MM.1S (cell line): ENCODE results near the gene PRR19.

Source experiments
- DNase-seq: peaks from one replicate; pipeline ENCODE4 v3.0.0-alpha.2; 2015
- H2AFZ ChIP-seq: fragments of 300-600 bp; sonication (generic); 2 replicates; pipeline ENCODE4 v1.6.0; 2016; ENCODE audit warnings: antibody characterized with exemption, low read length
- H3F3A ChIP-seq: fragments of 300-600 bp; sonication (generic); 2 replicates; pipeline ENCODE4 v1.6.1; 2016; ENCODE audit warnings: mild to moderate bottlenecking, antibody characterized with exemption, low read length, moderate library complexity, mixed read lengths; ENCODE audit not compliant: insufficient read depth
- H3K27ac ChIP-seq: fragments of 300-600 bp; sonication (generic); 2 replicates; pipeline ENCODE4 v1.5.1; 2016; ENCODE audit warnings: mild to moderate bottlenecking, low read length
- H3K27me3 ChIP-seq: fragments of 300-600 bp; sonication (generic); replicated peaks from 2 replicates; pipeline ENCODE4 v1.6.0; 2016; ENCODE audit warnings: low read length; ENCODE audit not compliant: insufficient read depth
- H3K36me3 ChIP-seq: fragments of 300-600 bp; sonication (generic); replicated peaks from 2 replicates; pipeline ENCODE4 v1.6.1; 2016; ENCODE audit warnings: mild to moderate bottlenecking, low read length, mixed read lengths; ENCODE audit not compliant: insufficient read depth
- H3K4me1 ChIP-seq: fragments of 300-600 bp; sonication (generic); 2 replicates; pipeline ENCODE4 v1.6.1; 2016; ENCODE audit warnings: low read length, mixed read lengths
- H3K4me2 ChIP-seq: fragments of 300-600 bp; sonication (generic); 2 replicates; pipeline ENCODE4 v1.6.0; 2016; ENCODE audit warnings: low read depth, low read length
- H3K4me3 ChIP-seq: fragments of 300-600 bp; sonication (generic); 2 replicates; pipeline ENCODE4 v1.5.1; 2016; ENCODE audit warnings: low read length, mixed read lengths
- H3K79me2 ChIP-seq: fragments of 300-600 bp; sonication (generic); 2 replicates; pipeline ENCODE4 v1.6.1; 2016; ENCODE audit warnings: mixed run types, low read length, mixed read lengths
- H3K9ac ChIP-seq: fragments of 300-600 bp; sonication (generic); 2 replicates; pipeline ENCODE4 v1.6.1; 2016; ENCODE audit warnings: low read length, mixed read lengths
- H3K9me2 ChIP-seq: fragments of 300-600 bp; sonication (generic); replicated peaks from 2 replicates; pipeline ENCODE4 v1.6.1; 2016; ENCODE audit warnings: mild to moderate bottlenecking, low read length, mixed read lengths; ENCODE audit not compliant: insufficient read depth
- H3K9me3 ChIP-seq: fragments of 300-600 bp; sonication (generic); replicated peaks from 2 replicates; pipeline ENCODE4 v1.6.1; 2016; ENCODE audit warnings: mild to moderate bottlenecking, low read length, mixed read lengths; ENCODE audit not compliant: insufficient read depth
- H4K20me1 ChIP-seq: fragments of 300-600 bp; sonication (generic); 2 replicates; pipeline ENCODE4 v1.6.1; 2016; ENCODE audit warnings: mild to moderate bottlenecking, low read length, moderate library complexity, mixed read lengths; ENCODE audit not compliant: insufficient read depth
- EZH2 ChIP-seq: fragments of 300-600 bp; sonication (generic); optimal IDR thresholded peaks from 2 replicates; pipeline ENCODE3; 2017; ENCODE audit warnings: low read depth, mild to moderate bottlenecking, antibody characterized with exemption, low read length, mixed read lengths
- EZH2phosphoT487 ChIP-seq: fragments of 300-600 bp; sonication (generic); IDR thresholded peaks from 2 replicates; pipeline ENCODE4 v1.6.1; 2018; ENCODE audit warnings: antibody characterized with exemption, low read length
- TF ChIP-seq, protein P1 (sequence below): fragments of 300-600 bp; sonication (generic); IDR thresholded peaks from 2 replicates; pipeline ENCODE4 v1.5.1; 2016; ENCODE audit warnings: antibody characterized with exemption, low read length, mixed read lengths

The PRR19 gene

DNA sequence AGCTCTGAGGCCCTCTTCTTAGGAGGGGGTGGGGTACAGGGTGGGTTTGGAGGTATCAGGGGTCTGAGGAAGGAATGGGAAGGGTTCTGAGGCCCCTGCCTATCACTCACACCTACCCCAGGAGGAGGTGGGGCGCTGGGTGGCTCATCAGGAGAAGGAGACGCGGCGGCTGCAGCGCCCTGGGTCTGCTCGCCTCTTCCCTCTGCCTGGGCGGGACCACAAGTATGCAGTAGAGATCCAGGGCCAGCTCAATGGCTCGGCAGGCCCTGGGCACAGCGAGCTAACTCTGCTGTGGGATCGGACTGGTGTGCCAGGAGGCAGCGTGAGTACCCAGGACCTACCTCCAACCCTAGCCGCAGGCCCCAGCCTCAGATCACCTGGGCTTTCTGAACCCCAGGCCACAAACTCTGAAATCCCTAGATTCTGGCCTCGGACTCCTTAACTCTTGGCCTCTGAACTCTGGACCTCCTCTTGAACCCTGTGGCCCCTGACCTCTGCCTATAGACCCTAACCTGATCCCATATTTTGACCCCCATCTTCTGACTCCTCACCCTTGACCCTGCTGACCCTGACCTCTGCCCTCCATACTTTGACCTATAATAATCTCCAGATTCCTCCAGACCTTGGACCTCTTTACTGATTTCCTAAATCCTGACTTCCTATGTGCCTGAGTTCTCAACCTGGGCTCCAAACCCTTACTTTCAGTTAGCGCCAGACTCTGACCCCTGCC is 47.6 kb downstream of the PRR19 start:
- Histone ChIP-seq H4K20me1 (no peaks in the 10 kb centered on the region), H3K36me3 (no peaks in the 10 kb centered on the region), H2AFZ (no peak overlapping the region), H3K4me2 (no peak overlapping the region), H3K27ac (no peak overlapping the region), H3F3A (no peaks in the 10 kb centered on the region), H3K79me2 (no peaks in the 10 kb centered on the region), H3K4me3 (no peak overlapping the region), H3K9me3 (no peaks in the 10 kb centered on the region), H3K4me1 (no peaks in the 10 kb centered on the region), H3K9ac (no peak overlapping the region), H3K9me2 (no peaks in the 10 kb centered on the region), H3K27me3 (no peaks in the 10 kb centered on the region)
- DNase-seq: no peak
- TF ChIP-seq EZH2: no peak
- TF ChIP-seq, protein P1, sequence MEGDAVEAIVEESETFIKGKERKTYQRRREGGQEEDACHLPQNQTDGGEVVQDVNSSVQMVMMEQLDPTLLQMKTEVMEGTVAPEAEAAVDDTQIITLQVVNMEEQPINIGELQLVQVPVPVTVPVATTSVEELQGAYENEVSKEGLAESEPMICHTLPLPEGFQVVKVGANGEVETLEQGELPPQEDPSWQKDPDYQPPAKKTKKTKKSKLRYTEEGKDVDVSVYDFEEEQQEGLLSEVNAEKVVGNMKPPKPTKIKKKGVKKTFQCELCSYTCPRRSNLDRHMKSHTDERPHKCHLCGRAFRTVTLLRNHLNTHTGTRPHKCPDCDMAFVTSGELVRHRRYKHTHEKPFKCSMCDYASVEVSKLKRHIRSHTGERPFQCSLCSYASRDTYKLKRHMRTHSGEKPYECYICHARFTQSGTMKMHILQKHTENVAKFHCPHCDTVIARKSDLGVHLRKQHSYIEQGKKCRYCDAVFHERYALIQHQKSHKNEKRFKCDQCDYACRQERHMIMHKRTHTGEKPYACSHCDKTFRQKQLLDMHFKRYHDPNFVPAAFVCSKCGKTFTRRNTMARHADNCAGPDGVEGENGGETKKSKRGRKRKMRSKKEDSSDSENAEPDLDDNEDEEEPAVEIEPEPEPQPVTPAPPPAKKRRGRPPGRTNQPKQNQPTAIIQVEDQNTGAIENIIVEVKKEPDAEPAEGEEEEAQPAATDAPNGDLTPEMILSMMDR: no peak

DNA sequence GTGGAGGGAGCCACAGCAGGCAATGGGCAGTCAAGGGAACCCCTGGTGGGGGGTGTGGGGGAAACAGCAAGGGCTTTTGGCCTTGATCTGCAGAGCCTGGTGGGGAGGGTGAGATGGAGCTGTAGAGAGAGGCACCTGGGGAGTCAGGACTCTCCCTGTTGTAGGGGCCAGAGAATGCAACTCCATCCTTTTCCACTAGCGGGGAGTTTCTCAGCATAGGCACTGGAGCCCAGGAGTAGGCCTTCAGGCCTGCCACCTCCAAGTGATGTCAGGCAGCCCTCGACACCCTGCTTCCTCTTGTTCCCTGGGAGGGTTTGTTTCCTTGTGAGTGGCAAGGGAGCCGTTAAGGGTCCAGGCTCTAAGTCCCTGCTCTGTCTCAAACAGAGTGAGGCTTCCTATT is 48.5 kb downstream of the PRR19 start:
- TF ChIP-seq EZH2 (no peak), EZH2phosphoT487 (no peak)
- TF ChIP-seq, protein P1: no peak
- no peaks in the 10 kb centered on the region for H3F3A ChIP-seq
- H3K9me2 ChIP-seq: no peaks in the 10 kb centered on the region

DNA sequence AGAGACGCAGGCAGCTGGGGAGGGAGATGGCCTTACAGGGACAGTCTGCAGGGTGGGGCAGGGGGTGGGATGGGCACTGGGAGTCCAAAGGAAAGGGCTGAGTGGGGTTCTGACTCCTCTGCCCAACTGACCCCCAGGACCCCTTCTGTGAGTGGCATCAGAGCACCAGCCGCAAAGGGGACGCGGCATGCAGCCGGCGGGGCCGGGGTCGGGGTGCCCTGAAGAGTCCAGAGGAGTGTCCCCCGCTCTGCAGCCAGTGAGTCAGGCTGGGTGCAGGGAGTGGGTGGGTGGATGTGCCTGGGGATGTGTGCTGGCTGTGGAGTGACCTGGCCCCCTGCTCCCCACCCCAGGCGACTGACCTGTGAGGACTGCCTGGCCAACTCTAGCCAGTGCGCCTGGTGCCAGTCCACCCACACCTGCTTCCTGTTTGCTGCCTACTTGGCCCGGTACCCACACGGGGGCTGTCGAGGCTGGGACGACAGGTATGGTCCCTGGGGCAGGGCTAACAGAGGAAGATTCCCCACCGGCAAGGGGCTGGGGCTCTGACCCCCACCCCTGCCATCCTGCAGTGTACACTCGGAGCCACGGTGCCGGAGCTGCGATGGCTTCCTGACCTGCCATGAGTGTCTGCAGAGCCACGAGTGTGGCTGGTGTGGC is 49.3 kb downstream of the PRR19 start:
- TF ChIP-seq, protein P1: no peak
- TF ChIP-seq EZH2 (no peak), EZH2phosphoT487 (no peak)
- Histone ChIP-seq H2AFZ (no peak overlapping the region), H3F3A (no peaks in the 10 kb centered on the region), H3K27ac (no peak overlapping the region), H4K20me1 (no peaks in the 10 kb centered on the region), H3K4me1 (no peaks in the 10 kb centered on the region), H3K79me2 (no peaks in the 10 kb centered on the region), H3K36me3 (no peaks in the 10 kb centered on the region), H3K4me3 (no peak overlapping the region), H3K4me2 (no peak overlapping the region), H3K27me3 (no peaks in the 10 kb centered on the region), H3K9me2 (no peaks in the 10 kb centered on the region), H3K9ac (no peak overlapping the region), H3K9me3 (no peaks in the 10 kb centered on the region)
- no peak for DNase-seq

More for the DNA sequence above, 48.5 kb downstream of the PRR19 start:
- Histone ChIP-seq H3K27ac (no peak overlapping the region), H3K9ac (no peak overlapping the region), H3K79me2 (no peaks in the 10 kb centered on the region), H3K9me3 (no peaks in the 10 kb centered on the region), H3K4me3 (no peak overlapping the region), H3K36me3 (no peaks in the 10 kb centered on the region), H4K20me1 (no peaks in the 10 kb centered on the region), H3K27me3 (no peaks in the 10 kb centered on the region), H3K4me2 (no peak overlapping the region), H3K4me1 (no peaks in the 10 kb centered on the region), H2AFZ (no peak overlapping the region)
- DNase-seq: no peak
